BLaER1 treated with 17β-estradiol and CSF1 and Interleukin-3, amounts not matched to agents 10 nM and 100 nM (cell line): Measurements from ENCODE around the gene ZNF689.

Experiments
- H3K27ac ChIP-seq, 11 experiments: shearing (Covaris generic); formaldehyde crosslinking; 2 replicates each; pipeline ENCODE4 v1.8.1; 2022
- H3K27me3 ChIP-seq, 11 experiments: shearing (Covaris generic); formaldehyde crosslinking; 2 replicates each; pipeline ENCODE4 v1.8.1; 2022
- H3K36me3 ChIP-seq, 11 experiments: shearing (Covaris generic); formaldehyde crosslinking; 2 replicates each; pipeline ENCODE4 v1.8.1; 2022
- H3K4me1 ChIP-seq, 10 experiments: shearing (Covaris generic); formaldehyde crosslinking; 2 replicates each; pipeline ENCODE4 v1.8.1; 2022
- H3K4me2 ChIP-seq, 11 experiments: shearing (Covaris generic); formaldehyde crosslinking; 2 replicates each; pipeline ENCODE4 v1.8.1; 2022
- H3K4me3 ChIP-seq, 10 experiments: shearing (Covaris generic); formaldehyde crosslinking; 2 replicates each; pipeline ENCODE4 v1.8.1; 2022
- H3K9ac ChIP-seq, 11 experiments: shearing (Covaris generic); formaldehyde crosslinking; 2 replicates each; pipeline ENCODE4 v1.8.1; 2022
- H3K9me3 ChIP-seq, 11 experiments: shearing (Covaris generic); formaldehyde crosslinking; replicated peaks in 1 of 11; 2 replicates each; pipeline ENCODE4 v1.8.1; 2022
- H4K20me1 ChIP-seq, 11 experiments: shearing (Covaris generic); formaldehyde crosslinking; 2 replicates each; pipeline ENCODE4 v1.8.1; 2022
- Cebpa-rat ChIP-seq, 11 experiments: shearing (Covaris generic); IDR thresholded peaks; 2 replicates each; pipeline ENCODE4 v1.8.1; 2022

ZNF689 gene

GRCh38 chr16:30574678-30575077, 35.5 kb downstream of the ZNF689 start:
- Histone ChIP-seq H3K27ac (no peak overlapping the region), H3K4me3 (no peak overlapping the region), H3K9me3 (no peaks in the 10 kb centered on the region), H3K9ac (no peak overlapping the region), H4K20me1 (peaks cover 0 to 9% (median under 1%) of the 10 kb centered on the region in 11 experiments; a peak in 5 of 22 replicates), H3K36me3 (peaks cover 15 to 46% (median 38%) of the 10 kb centered on the region in 11 experiments), H3K27me3 (no peaks in the 10 kb centered on the region), H3K4me1 (peaks cover 43 to 83% (median 55%) of the 10 kb centered on the region in 10 experiments), H3K4me2 (peak overlapping the region in 2 of 11 experiments; percentile 41 to 53; a peak in 2 of 22 replicates)
- no peak for TF ChIP-seq Cebpa-rat (IDR thresholded peaks at IDR 0.05)

GRCh38 chr16:30571445-30572322, 38.5 kb downstream of the ZNF689 start, which contains the start of gene ZNF688:
TSS of gene ZNF688 (minus strand) at chr16:30571714. CDS start at chr16:30571629, 85 bp downstream.
- H3K9me3 ChIP-seq: no peaks in the 10 kb centered on the region
- no peaks in the 10 kb centered on the region; a peak in 3 of 22 replicates for H4K20me1 ChIP-seq
- H3K4me3 ChIP-seq: peak within 1 kb of the TSS; percentile 69 to 88 (median 80)
- no peaks in the 10 kb centered on the region for H3K27me3 ChIP-seq
- H3K36me3 ChIP-seq: peaks cover 0 to 16% (median 8%) of the 10 kb centered on the region in 11 experiments; a peak in 12 of 22 replicates
- H3K27ac ChIP-seq: peak within 1 kb of the TSS; percentile 94 to 99 (median 96)
- peak within 1 kb of the TSS; percentile 93 to 100 (median 99) for H3K4me2 ChIP-seq
- H3K9ac ChIP-seq: peak within 1 kb of the TSS; percentile 91 to 98 (median 97)
- TF ChIP-seq Cebpa-rat (IDR thresholded peaks at IDR 0.05): no peak
- H3K4me1 ChIP-seq: peaks cover 66 to 89% (median 76%) of the 10 kb centered on the region in 10 experiments

GRCh38 chr16:30570636-30571444, 39.3 kb downstream of the ZNF689 start:
- H3K9me3 ChIP-seq: no peaks in the 10 kb centered on the region
- H3K27ac ChIP-seq: peak overlapping the region; percentile 94 to 99 (median 96)
- H3K36me3 ChIP-seq: peaks cover 0 to 8% (median 0%) of the 10 kb centered on the region in 11 experiments; a peak in 6 of 22 replicates
- peaks cover 68 to 84% (median 74%) of the 10 kb centered on the region in 10 experiments for H3K4me1 ChIP-seq
- no peaks in the 10 kb centered on the region; a peak in 2 of 22 replicates for H4K20me1 ChIP-seq
- no peaks in the 10 kb centered on the region for H3K27me3 ChIP-seq
- H3K4me3 ChIP-seq: peak overlapping the region; percentile 69 to 88 (median 80)
- H3K9ac ChIP-seq: peak overlapping the region; percentile 91 to 98 (median 97)
- H3K4me2 ChIP-seq: peak overlapping the region; percentile 93 to 100 (median 99)
- no peak for TF ChIP-seq Cebpa-rat (IDR thresholded peaks at IDR 0.05)

- Histone ChIP-seq H3K36me3 (peaks cover 0 to 8% (median 0%) of the 10 kb centered on the region in 11 experiments; a peak in 5 of 22 replicates), H3K9me3 (no peaks in the 10 kb centered on the region), H4K20me1 (no peaks in the 10 kb centered on the region), H3K4me2 (peak overlapping the region; percentile 93 to 100 (median 99)), H3K27me3 (no peaks in the 10 kb centered on the region), H3K9ac (peak overlapping the region; percentile 91 to 98 (median 97); a peak in 20 of 22 replicates), H3K4me3 (peak overlapping the region; percentile 69 to 88 (median 80); a peak in 17 of 20 replicates), H3K27ac (peak overlapping the region; percentile 94 to 99 (median 96); a peak in 21 of 22 replicates), H3K4me1 (peaks cover 60 to 75% (median 70%) of the 10 kb centered on the region in 10 experiments)
- no peak for TF ChIP-seq Cebpa-rat (IDR thresholded peaks at IDR 0.05)
Observed at GRCh38 chr16:30569746-30570635, 40.2 kb downstream of the ZNF689 start.

- no peaks in the 10 kb centered on the region for H3K9me3 ChIP-seq
- peak overlapping the region; percentile 93 to 100 (median 99) for H3K4me2 ChIP-seq
- peaks cover 56 to 76% (median 66%) of the 10 kb centered on the region in 10 experiments for H3K4me1 ChIP-seq
- no peak for TF ChIP-seq Cebpa-rat (IDR thresholded peaks at IDR 0.05)
- H4K20me1 ChIP-seq: no peaks in the 10 kb centered on the region
- H3K9ac ChIP-seq: peak overlapping the region; percentile 62 to 98 (median 80); a peak in 17 of 22 replicates
- H3K36me3 ChIP-seq: peaks cover 0 to 6% (median 0%) of the 10 kb centered on the region in 11 experiments; a peak in 5 of 22 replicates
- H3K27me3 ChIP-seq: no peaks in the 10 kb centered on the region
- H3K4me3 ChIP-seq: peak overlapping the region in 1 of 10 experiments; percentile 75; a peak in 1 of 20 replicates
- peak overlapping the region in 10 of 11 experiments; percentile 94 to 99 (median 96); a peak in 21 of 22 replicates for H3K27ac ChIP-seq
Observed at GRCh38 chr16:30569281-30569680, 40.9 kb downstream of the ZNF689 start.

GRCh38 chr16:30567991-30568638, 42.1 kb downstream of the ZNF689 start:
- peak; percentile 50 to 99 (median 91); a peak in 20 of 22 replicates for TF ChIP-seq Cebpa-rat (IDR thresholded peaks at IDR 0.05)
- H3K27ac ChIP-seq: peak overlapping the region; percentile 73 to 99 (median 96)

More at GRCh38 chr16:30567991-30568638, 42.1 kb downstream of the ZNF689 start:
- Histone ChIP-seq H3K9me3 (no peaks in the 10 kb centered on the region), H4K20me1 (no peaks in the 10 kb centered on the region), H3K9ac (peak overlapping the region; percentile 62 to 98 (median 80); a peak in 21 of 22 replicates), H3K4me1 (peaks cover 52 to 69% (median 60%) of the 10 kb centered on the region in 10 experiments), H3K4me3 (peak overlapping the region in 5 of 10 experiments; percentile 9 to 45 (median 33); a peak in 9 of 20 replicates), H3K4me2 (peak overlapping the region; percentile 93 to 100 (median 99)), H3K36me3 (no peaks in the 10 kb centered on the region; a peak in 1 of 22 replicates), H3K27me3 (no peaks in the 10 kb centered on the region)
